Naive thymus-derived CD4-positive, alpha-beta T cell (primary cell): ENCODE data around the gene IFI30. TPM values are rescaled to one million over a fixed set of nuclear protein-coding genes. Genes with fewer than 3 reads are reported as not detected.

Experiments
- ATAC-seq: fragments of 150-1000 bp; cut with Tn5 transposase; 2 replicates; pipeline ENCODE4 v1.10.0; 2021; ENCODE audit warnings: mild to moderate bottlenecking, moderate library complexity
- CTCF ChIA-PET: fragments of 350-600 bp; sonication (Branson Sonifier 250); formaldehyde crosslinking; loops from one replicate; lab custom pipeline; 2021; ENCODE audit warnings: antibody characterized with exemption; lab: Charles Lee
- POLR2A ChIA-PET: fragments of 350-600 bp; sonication (Branson Sonifier 250); formaldehyde crosslinking; loops from one replicate; lab custom pipeline; 2021; ENCODE audit warnings: antibody characterized with exemption, inconsistent platforms; lab: Charles Lee
- DNase-seq, 9 donors: peaks; one replicate each; pipeline versions ENCODE4 v3.0.0 to v3.0.0-alpha.2; 2020 to 2022; ENCODE audit warnings: mixed read lengths in 1 of 9
- H3K27ac ChIP-seq: one replicate; pipeline ENCODE4 v1.7.0; 2013; ENCODE audit warnings: mild to moderate bottlenecking, low read depth, low read length, moderate library complexity
- H3K27me3 ChIP-seq, 2 donors: one replicate each; pipeline ENCODE4 v1.7.0; 2013; ENCODE audit warnings: low read length in 2 of 2, mild to moderate bottlenecking in 2 of 2, moderate library complexity in 2 of 2; ENCODE audit not compliant: control insufficient read depth in 2 of 2, insufficient read depth in 2 of 2
- H3K36me3 ChIP-seq, 3 experiments: 1 replicate in 2 of 3; 2 replicates in 1 of 3; pipeline ENCODE4 v1.7.0; 2013; ENCODE audit warnings: low read length in 3 of 3, mild to moderate bottlenecking in 3 of 3, moderate library complexity in 1 of 3; ENCODE audit not compliant: insufficient read depth in 3 of 3, control insufficient read depth in 2 of 3
- H3K4me1 ChIP-seq, 2 donors: one replicate each; pipeline ENCODE4 v1.7.0; 2013; ENCODE audit warnings: low read length in 2 of 2, mild to moderate bottlenecking in 2 of 2, moderate library complexity in 1 of 2; ENCODE audit not compliant: control insufficient read depth in 2 of 2, insufficient read depth in 2 of 2
- H3K4me3 ChIP-seq: 2 replicates; pipeline ENCODE4 v1.7.0; 2013; ENCODE audit warnings: mild to moderate bottlenecking, low read length
- H3K9me3 ChIP-seq, 3 experiments: 1 replicate in 2 of 3; 2 replicates in 1 of 3; pipeline ENCODE4 v1.7.0; 2013; ENCODE audit warnings: low read length in 3 of 3; ENCODE audit not compliant: control insufficient read depth in 2 of 3
- H3K27ac Mint-ChIP-seq, 9 donors: one replicate each; pipeline ENCODE4 v1.8.0; 2020 to 2022; ENCODE audit warnings: mixed read lengths in 9 of 9, mild to moderate bottlenecking in 8 of 9, moderate library complexity in 5 of 9, inconsistent platforms in 2 of 9
- H3K27me3 Mint-ChIP-seq, 5 donors: one replicate each; pipeline ENCODE4 v1.8.0; 2021 to 2022; ENCODE audit warnings: mixed read lengths in 5 of 5, mild to moderate bottlenecking in 1 of 5
- H3K36me3 Mint-ChIP-seq, 5 donors: one replicate each; pipeline ENCODE4 v1.8.0; 2020 to 2022; ENCODE audit warnings: mixed read lengths in 5 of 5, mild to moderate bottlenecking in 3 of 5, inconsistent platforms in 1 of 5
- H3K4me1 Mint-ChIP-seq, 7 donors: one replicate each; pipeline ENCODE4 v1.8.0; 2020 to 2022; ENCODE audit warnings: mixed read lengths in 7 of 7, mild to moderate bottlenecking in 3 of 7, inconsistent platforms in 1 of 7
- H3K4me3 Mint-ChIP-seq, 10 donors: one replicate each; pipeline ENCODE4 v1.8.0; 2020 to 2022; ENCODE audit warnings: mild to moderate bottlenecking in 10 of 10, mixed read lengths in 10 of 10, moderate library complexity in 6 of 10, inconsistent platforms in 2 of 10
- H3K9me3 Mint-ChIP-seq, 11 donors: one replicate each; pipeline ENCODE4 v1.8.0; 2020 to 2022; ENCODE audit warnings: mixed read lengths in 11 of 11, mild to moderate bottlenecking in 4 of 11, inconsistent platforms in 1 of 11, moderate library complexity in 1 of 11
- intact Hi-C, 2 donors: fragments of 100-400 bp; cut with micrococcal nuclease; formaldehyde crosslinking; loops; one replicate each; pipeline ENCODE4 v1.15.1; 2023
- polyA plus RNA-seq, 2 donors: library from polyadenylated mRNA; unstranded; fragments of 300-500 nt; fragmentation: Illumina TruSeq; gene quantifications; one replicate each; pipeline ENCODE4 v1.2.3, GENCODE V29; 2021
- total RNA-seq, 6 experiments: library from RNA in 5 of 6; stranded (reverse) in 5 of 6; gene quantifications; 1 replicate in 5 of 6; 2 replicates in 1 of 6; pipeline ENCODE4 v1.2.3 and lab custom pipeline; 2021 to 2026

Gene IFI30
- total and polyA plus RNA-seq, 7 experiments from 2014 or later = 6.7 to 514 (median 59.3) TPM

GRCh38 chr19:18203863-18204393, 30.3 kb downstream of the IFI30 start, which contains the start of gene RAB3A:
TSS of gene RAB3A (minus strand) at chr19:18204042. CDS start at chr19:18202740, 1,302 bp downstream.
- H3K27me3 Mint-ChIP-seq = peaks cover 0 to 8% (median 0%) of the 10 kb centered on the region in 5 donors
- CTCF ChIA-PET = interaction anchor here (1.0 to 8.2 kb wide), 3 partner anchors 48 to 76 kb away, joined by 3 to 95 read pairs (median 3); a partner anchor contains a TSS
- ATAC-seq (peak; percentile 95), DNase-seq (peak; percentile 95 to 100 (median 99))
- Histone ChIP-seq H3K27me3 (no peaks in the 10 kb centered on the region), H3K9me3 (no peaks in the 10 kb centered on the region), H3K27ac (peak within 1 kb of the TSS; percentile 85), H3K36me3 (peaks cover 0 to 12% (median 0%) of the 10 kb centered on the region in 3 experiments), H3K4me3 (peak within 1 kb of the TSS; percentile 90), H3K4me1 (peaks cover 15 to 16% of the 10 kb centered on the region in 2 donors)
- H3K9me3 Mint-ChIP-seq = peaks cover 0 to 3% (median 0%) of the 10 kb centered on the region in 11 donors
- peaks cover 0 to 6% (median 0%) of the 10 kb centered on the region in 5 donors for H3K36me3 Mint-ChIP-seq
- H3K4me1 Mint-ChIP-seq = peaks cover 11 to 26% (median 22%) of the 10 kb centered on the region in 7 donors
- intact Hi-C loops = loop anchor here (1.0 to 2.0 kb wide), 12 partner anchors 12 to 988 kb away; partner anchors contain the start of genes LSM4 (in 2 of the 2), BORCS8 (in 1 of the 2), ELL (in 1 of the 2) and IFI30 (in 1 of the 2)
- peak within 1 kb of the TSS; percentile 87 to 99 (median 97) for H3K27ac Mint-ChIP-seq
- peak within 1 kb of the TSS; percentile 83 to 98 (median 96) for H3K4me3 Mint-ChIP-seq
- POLR2A ChIA-PET = interaction anchor here (1.0 to 4.5 kb wide), 8 partner anchors 11 to 215 kb away, joined by 3 to 50 read pairs (median 6); partner anchors contain the start of genes JUND, MPV17L2 and SSBP4

DNA sequence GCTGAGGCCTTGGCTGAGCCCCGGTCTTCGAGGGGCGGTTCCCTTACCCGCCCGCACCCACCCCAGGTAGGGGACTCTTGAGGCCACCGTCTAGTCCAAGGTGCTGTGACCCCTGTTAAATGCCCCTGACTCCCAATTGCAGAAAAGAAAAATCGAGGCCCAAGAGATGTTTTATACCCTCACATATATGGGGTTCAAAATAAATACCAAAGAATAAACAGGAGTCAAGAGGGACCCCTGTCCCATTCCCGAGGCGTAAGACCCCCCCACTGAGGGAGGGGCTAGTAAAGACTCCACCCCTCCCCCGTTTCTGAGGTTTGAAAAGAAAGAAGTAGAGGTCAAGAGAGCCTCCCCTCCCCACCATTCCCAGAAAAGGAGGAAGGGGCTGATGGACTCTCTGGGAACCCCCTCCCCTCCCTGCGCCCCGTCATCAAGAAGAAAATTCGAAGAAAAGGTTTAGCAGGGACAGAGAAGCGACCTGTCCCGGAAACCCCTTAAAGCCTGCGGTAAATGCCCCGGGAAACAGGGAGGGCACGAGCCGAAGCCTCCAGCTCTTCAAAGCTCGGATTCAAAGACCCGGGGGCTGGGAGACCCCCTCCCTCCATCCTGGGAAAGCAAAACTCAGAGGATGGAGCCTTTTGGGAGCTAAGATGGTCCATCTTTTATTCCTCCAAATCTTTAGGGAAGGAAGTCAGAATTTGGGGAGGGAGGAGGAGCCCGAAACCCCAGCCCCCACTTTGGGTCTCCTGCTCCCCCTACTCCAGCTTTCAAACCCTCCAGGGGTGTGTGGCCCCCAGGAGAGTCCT, 31.0 kb downstream of the IFI30 start:
- Mint-ChIP-seq H3K9me3 (peaks cover 0 to 3% (median 0%) of the 10 kb centered on the region in 11 donors), H3K27ac (peak overlapping the region; percentile 87 to 99 (median 97)), H3K36me3 (peaks cover 0 to 6% (median 0%) of the 10 kb centered on the region in 5 donors), H3K4me1 (peaks cover 11 to 26% (median 22%) of the 10 kb centered on the region in 7 donors), H3K4me3 (peak overlapping the region; percentile 83 to 98 (median 96)), H3K27me3 (peaks cover 0 to 9% (median 0%) of the 10 kb centered on the region in 5 donors)
- ChIA-PET POLR2A (interaction anchor here (0.8 to 4.5 kb wide), 12 partner anchors 12 to 214 kb away, joined by 3 to 50 read pairs (median 6); partner anchors contain the start of genes JUND, LSM4, MPV17L2 and SSBP4), CTCF (interaction anchor here (1.0 to 8.2 kb wide), 2 partner anchors 48 to 75 kb away, joined by 3 to 95 read pairs; a partner anchor contains a TSS)
- DNase-seq = peak in 3 of 9 donors; percentile 40 to 57 (median 42)
- Histone ChIP-seq H3K36me3 (peaks cover 0 to 5% (median 0%) of the 10 kb centered on the region in 3 experiments), H3K27me3 (no peaks in the 10 kb centered on the region), H3K4me1 (peaks cover 15 to 16% of the 10 kb centered on the region in 2 donors), H3K4me3 (peak overlapping the region; percentile 82), H3K9me3 (no peaks in the 10 kb centered on the region), H3K27ac (peak overlapping the region; percentile 85)
- intact Hi-C loops = loop anchor here (1.0 to 2.0 kb wide), 12 partner anchors 12 to 988 kb away; partner anchors contain the start of genes LSM4 (in 2 of the 2), BORCS8 (in 1 of the 2), ELL (in 1 of the 2) and IFI30 (in 1 of the 2)
- ATAC-seq = no peak

DNA sequence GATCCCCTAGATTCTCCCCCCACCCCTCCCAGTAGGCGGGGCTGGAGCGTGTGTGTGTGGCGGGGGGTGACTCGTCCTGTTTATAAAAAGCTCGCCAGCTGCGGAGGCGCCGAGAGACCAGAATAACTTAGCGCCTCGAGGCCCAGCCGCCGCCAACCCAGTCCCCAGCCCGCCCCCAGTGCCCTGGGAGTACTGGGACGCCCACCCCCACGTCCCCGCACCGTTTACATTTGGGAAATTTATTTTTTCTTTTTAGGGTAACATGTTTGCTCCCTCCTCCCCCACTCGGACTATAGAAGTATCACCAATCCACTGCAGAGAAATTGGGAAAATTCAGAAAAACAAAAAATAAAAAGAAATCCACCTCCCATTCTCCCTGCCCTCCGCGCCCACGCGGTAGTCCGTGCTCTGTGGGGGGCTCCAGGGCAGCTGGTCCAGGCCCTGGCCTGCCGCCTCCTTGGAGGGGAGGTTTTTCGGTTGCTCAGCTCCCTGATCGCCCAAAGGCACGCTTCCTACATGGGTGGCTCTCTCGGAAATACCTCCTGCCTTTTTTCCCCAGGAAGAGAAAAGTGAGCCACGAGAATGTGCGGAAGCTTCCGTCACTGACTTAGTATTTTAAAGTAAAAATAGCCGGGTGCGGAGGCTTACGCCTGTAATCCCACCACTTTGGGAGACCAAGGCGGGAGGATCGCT, 31.7 kb downstream of the IFI30 start:
- H3K27me3 ChIP-seq = no peaks in the 10 kb centered on the region
- Mint-ChIP-seq H3K4me3 (peak overlapping the region; percentile 83 to 98 (median 96)), H3K4me1 (peaks cover 11 to 26% (median 22%) of the 10 kb centered on the region in 7 donors), H3K9me3 (peaks cover 0 to 3% (median 0%) of the 10 kb centered on the region in 11 donors), H3K36me3 (peaks cover 0 to 6% (median 0%) of the 10 kb centered on the region in 5 donors), H3K27me3 (peaks cover 0 to 16% (median 7%) of the 10 kb centered on the region in 5 donors), H3K27ac (peak overlapping the region in 8 of 9 donors; percentile 59 to 99 (median 96))
- H3K4me1 ChIP-seq = peaks cover 15 to 16% of the 10 kb centered on the region in 2 donors
- DNase-seq (peak in 6 of 9 donors; percentile 28 to 60 (median 45)), ATAC-seq (no peak)
- intact Hi-C loops = loop anchor here in 1 of 2 donors (2.0 kb wide), 2 partner anchors 45 to 213 kb away; partner anchors contain the start of gene SSBP4
- CTCF ChIA-PET = interaction anchor here (0.6 to 8.2 kb wide), 4 partner anchors 31 to 125 kb away, joined by 3 to 95 read pairs (median 4); a partner anchor contains a TSS
- POLR2A ChIA-PET = interaction anchor here (0.8 to 4.5 kb wide), 10 partner anchors 13 to 213 kb away, joined by 3 to 50 read pairs (median 6); partner anchors contain the start of genes JUND, LSM4, MPV17L2 and SSBP4
- H3K36me3 ChIP-seq = no peaks in the 10 kb centered on the region
- H3K27ac ChIP-seq = peak overlapping the region; percentile 85
- H3K9me3 ChIP-seq = no peaks in the 10 kb centered on the region
- H3K4me3 ChIP-seq = peak overlapping the region; percentile 82

DNA sequence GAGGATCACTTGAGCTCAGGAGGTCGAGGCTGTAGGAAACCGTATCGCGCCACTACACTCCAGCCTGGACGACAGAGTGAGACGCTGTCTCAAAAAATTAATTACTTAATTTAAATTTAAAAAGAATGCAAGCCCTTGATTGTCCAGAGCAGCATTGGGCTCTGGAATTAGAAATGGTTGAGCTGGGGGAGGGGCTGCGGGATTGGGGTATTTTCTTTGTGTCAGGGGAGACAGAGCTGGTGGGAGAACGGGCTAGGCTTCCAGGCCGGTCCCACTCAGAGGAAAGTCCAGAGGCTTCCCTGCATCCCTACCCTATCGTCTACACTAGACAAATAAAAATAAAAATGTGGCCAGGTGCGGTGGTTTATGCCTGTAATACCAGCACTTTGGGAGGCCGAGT, 32.4 kb downstream of the IFI30 start:
- H3K27ac ChIP-seq = no peak overlapping the region
- H3K27ac Mint-ChIP-seq = peak overlapping the region in 1 of 9 donors; percentile 31
- POLR2A ChIA-PET = interaction anchor here (1.0 to 4.5 kb wide), 4 partner anchors 13 to 116 kb away, joined by 3 to 50 read pairs (median 23); partner anchors contain the start of genes JUND, LSM4 and MPV17L2
- CTCF ChIA-PET = interaction anchor here (0.6 to 8.2 kb wide), 4 partner anchors 32 to 124 kb away, joined by 3 to 95 read pairs (median 4); a partner anchor contains a TSS
- peaks cover 0 to 3% (median 0%) of the 10 kb centered on the region in 11 donors for H3K9me3 Mint-ChIP-seq
- peaks cover 11 to 26% (median 22%) of the 10 kb centered on the region in 7 donors for H3K4me1 Mint-ChIP-seq
- no peaks in the 10 kb centered on the region for H3K27me3 ChIP-seq
- peaks cover 0 to 6% (median 0%) of the 10 kb centered on the region in 5 donors for H3K36me3 Mint-ChIP-seq
- peaks cover 15 to 16% of the 10 kb centered on the region in 2 donors for H3K4me1 ChIP-seq
- DNase-seq = no peak
- no peaks in the 10 kb centered on the region for H3K36me3 ChIP-seq
- no peaks in the 10 kb centered on the region for H3K9me3 ChIP-seq
- no peak overlapping the region for H3K4me3 ChIP-seq
- intact Hi-C loops = no loop called here
- ATAC-seq = no peak
- peaks cover 0 to 16% (median 7%) of the 10 kb centered on the region in 5 donors for H3K27me3 Mint-ChIP-seq
- no peak overlapping the region for H3K4me3 Mint-ChIP-seq

GRCh38 chr19:18208098-18208951, 34.7 kb downstream of the IFI30 start:
- peaks cover 0 to 9% (median 6%) of the 10 kb centered on the region in 7 donors for H3K4me1 Mint-ChIP-seq
- no peak overlapping the region for H3K27ac ChIP-seq
- H3K9me3 ChIP-seq = no peaks in the 10 kb centered on the region
- peaks cover 10 to 12% of the 10 kb centered on the region in 2 donors for H3K4me1 ChIP-seq
- H3K9me3 Mint-ChIP-seq = no peaks in the 10 kb centered on the region
- ChIA-PET POLR2A (interaction anchor here (0.6 kb wide), 1 partner anchor 254 kb away, joined by 3 read pairs; no protein-coding TSS in a partner anchor), CTCF (interaction anchor here (0.7 to 8.2 kb wide), 2 partner anchors 44 to 110 kb away, joined by 5 to 95 read pairs; a partner anchor contains a TSS)
- intact Hi-C loops = loop anchor here (1.0 to 2.0 kb wide), 4 partner anchors 43 to 202 kb away; no protein-coding TSS in a partner anchor
- peaks cover 0 to 16% (median 11%) of the 10 kb centered on the region in 5 donors for H3K27me3 Mint-ChIP-seq
- H3K36me3 Mint-ChIP-seq = no peaks in the 10 kb centered on the region
- no peak for ATAC-seq
- peak in 7 of 9 donors; percentile 25 to 72 (median 50) for DNase-seq
- H3K27me3 ChIP-seq = no peaks in the 10 kb centered on the region
- no peak overlapping the region for H3K4me3 Mint-ChIP-seq
- no peaks in the 10 kb centered on the region for H3K36me3 ChIP-seq
- H3K4me3 ChIP-seq = no peak overlapping the region
- H3K27ac Mint-ChIP-seq = no peak overlapping the region
